Daoy (cell line): ENCODE measurements around the gene BMERB1. TPM values are rescaled to one million over a fixed set of nuclear protein-coding genes. Genes with fewer than 3 reads are reported as not detected.
"Not testable (repeated sequence)": the region's sequence is repeated elsewhere in the genome, so short reads cannot be mapped to it uniquely, and the experiment has no call there.

ENCODE experiments used
- DNase-seq: peaks from one replicate; pipeline ENCODE4 v3.0.0-alpha.2; 2015; ENCODE audit warnings: low read depth
- total RNA-seq: library from RNA; depleted of rRNA; stranded (reverse); fragments of >200 nt; shearing (Covaris generic); gene quantifications from 2 replicates; pipeline ENCODE4 v1.2.3, GENCODE V29; 2014

BMERB1 gene
- total RNA-seq, 1 experiment from 2014 or later = 64.1 TPM

- no peak for DNase-seq
Measured at GRCh38 chr16:15425861-15426260, 8.5 kb upstream of the BMERB1 start.

GRCh38 chr16:15426796-15427195 is 7.6 kb upstream of the BMERB1 start:
- DNase-seq = no peak

- peak; percentile 70 for DNase-seq
Measured at GRCh38 chr16:15427648-15428239, 6.6 kb upstream of the BMERB1 start.

- DNase-seq = not testable (repeated sequence)
Measured at GRCh38 chr16:15430884-15431283, 3.5 kb upstream of the BMERB1 start.

- no peak for DNase-seq
Measured at GRCh38 chr16:15434079-15434424, 336 bp upstream of the BMERB1 start.

- DNase-seq = peak; percentile 15
Measured at GRCh38 chr16:15435216-15435864, 952 bp downstream of the BMERB1 start.

GRCh38 chr16:15439102-15439501 is 4.7 kb downstream of the BMERB1 start:
- DNase-seq = no peak

GRCh38 chr16:15439521-15439920 is 5.1 kb downstream of the BMERB1 start:
- no peak for DNase-seq

- peak; percentile 76 for DNase-seq
Measured at GRCh38 chr16:15440852-15441251, 6.5 kb downstream of the BMERB1 start.

- DNase-seq = not testable (repeated sequence)
Measured at GRCh38 chr16:15442140-15442539, 7.8 kb downstream of the BMERB1 start.

- no peak for DNase-seq
Measured at GRCh38 chr16:15443753-15444152, 9.4 kb downstream of the BMERB1 start.

GRCh38 chr16:15444264-15444663 is 9.9 kb downstream of the BMERB1 start:
- no peak for DNase-seq

GRCh38 chr16:15445450-15445849 is 11.1 kb downstream of the BMERB1 start:
- no peak for DNase-seq

- no peak for DNase-seq
Measured at GRCh38 chr16:15446901-15447300, 12.5 kb downstream of the BMERB1 start.

- no peak for DNase-seq
Measured at GRCh38 chr16:15450624-15451023, 16.2 kb downstream of the BMERB1 start.

GRCh38 chr16:15451098-15451731 is 16.8 kb downstream of the BMERB1 start:
- DNase-seq = no peak

GRCh38 chr16:15452246-15452855 is 18.0 kb downstream of the BMERB1 start:
- no peak for DNase-seq

GRCh38 chr16:15453296-15453695 is 18.9 kb downstream of the BMERB1 start:
- DNase-seq = not testable (repeated sequence)

GRCh38 chr16:15454933-15455332 is 20.5 kb downstream of the BMERB1 start:
- DNase-seq = not testable (repeated sequence)

- DNase-seq = no peak
Measured at GRCh38 chr16:15457400-15457799, 23.0 kb downstream of the BMERB1 start.

- DNase-seq = no peak
Measured at GRCh38 chr16:15457958-15458357, 23.6 kb downstream of the BMERB1 start.

GRCh38 chr16:15459791-15460190 is 25.4 kb downstream of the BMERB1 start:
- DNase-seq = no peak

- no peak for DNase-seq
Measured at GRCh38 chr16:15460601-15461000, 26.2 kb downstream of the BMERB1 start.
